Tibial artery (tissue), 4 donors: ENCODE measurements around the gene ENAH.

ENCODE experiments used
- DNase-seq, 2 donors: peaks; one replicate each; pipeline ENCODE4 v3.0.0-alpha.2; 2019
- H3K27ac ChIP-seq, 2 donors: fragments of 200-600 bp; sonication (generic) in 1 of 2; 1 replicate in 1 of 2; 2 replicates in 1 of 2; pipeline ENCODE4 v1.5.1; 2018 to 2019; ENCODE audit warnings: mild to moderate bottlenecking in 1 of 2
- H3K27me3 ChIP-seq, 2 donors: fragments of 200-600 bp; sonication (generic) in 1 of 2; one replicate each; pipeline versions ENCODE4 v1.5.1 to v1.6.0; 2016 to 2019
- H3K36me3 ChIP-seq, 3 donors: fragments of 200-600 bp; sonication (generic) in 2 of 3; one replicate each; pipeline ENCODE4 v1.5.1; 2016 to 2019; ENCODE audit warnings: mild to moderate bottlenecking in 2 of 3
- H3K4me1 ChIP-seq, 4 donors: fragments of 200-600 bp; sonication (generic) in 2 of 4; 1 replicate in 3 of 4; 2 replicates in 1 of 4; pipeline ENCODE4 v1.5.1; 2016 to 2019
- H3K4me3 ChIP-seq, 2 donors: fragments of 200-600 bp; sonication (generic) in 1 of 2; 1 replicate in 1 of 2; 2 replicates in 1 of 2; pipeline ENCODE4 v1.5.1; 2018 to 2019; ENCODE audit warnings: mild to moderate bottlenecking in 2 of 2
- H3K9me3 ChIP-seq, 3 donors: fragments of 200-600 bp; sonication (generic) in 1 of 3; one replicate each; pipeline ENCODE4 v1.5.1; 2016 to 2019
- CTCF ChIP-seq, 2 experiments: fragments of 200-600 bp in 1 of 2; fragments of 450-650 bp in 1 of 2; IDR thresholded peaks; one replicate each; pipeline ENCODE4 v1.5.1; 2017 to 2019; ENCODE audit warnings: antibody characterized with exemption in 2 of 2, mild to moderate bottlenecking in 1 of 2, moderate library complexity in 1 of 2
- intact Hi-C: fragments of 100-400 bp; cut with DNase I; formaldehyde crosslinking; loops from one replicate; pipeline ENCODE4 v1.15.0; 2023; ENCODE audit warnings: low total_unique reads

The ENAH gene

GRCh38 chr1:225670806-225671733 lies 18.1 kb upstream of the ENAH start:
- H3K4me3 ChIP-seq, result no peak overlapping the region
- DNase-seq, result no peak
- TF ChIP-seq CTCF (IDR thresholded peaks at IDR 0.05), result no peak
- H3K9me3 ChIP-seq, result no peaks in the 10 kb centered on the region
- H3K27me3 ChIP-seq, result no peaks in the 10 kb centered on the region
- intact Hi-C loops, result no loop called here
- H3K27ac ChIP-seq, result no peak overlapping the region
- H3K36me3 ChIP-seq, result no peaks in the 10 kb centered on the region
- no peaks in the 10 kb centered on the region for H3K4me1 ChIP-seq

- Histone ChIP-seq H3K27ac (no peak overlapping the region), H3K4me1 (no peaks in the 10 kb centered on the region), H3K36me3 (no peaks in the 10 kb centered on the region), H3K9me3 (no peaks in the 10 kb centered on the region), H3K4me3 (no peak overlapping the region), H3K27me3 (no peaks in the 10 kb centered on the region)
- DNase-seq, result no peak
- TF ChIP-seq CTCF (IDR thresholded peaks at IDR 0.05), result no peak
- intact Hi-C loops, result no loop called here
Measured at GRCh38 chr1:225670356-225670755, 17.4 kb upstream of the ENAH start.

GRCh38 chr1:225668222-225668621 lies 15.3 kb upstream of the ENAH start:
- Histone ChIP-seq H3K4me1 (no peaks in the 10 kb centered on the region), H3K27me3 (no peaks in the 10 kb centered on the region), H3K36me3 (no peaks in the 10 kb centered on the region), H3K4me3 (no peak overlapping the region), H3K9me3 (no peaks in the 10 kb centered on the region), H3K27ac (no peak overlapping the region)
- intact Hi-C loops, result no loop called here
- DNase-seq, result no peak
- no peak for TF ChIP-seq CTCF (IDR thresholded peaks at IDR 0.05)

GRCh38 chr1:225667362-225667761 lies 14.4 kb upstream of the ENAH start:
- H3K36me3 ChIP-seq, result no peaks in the 10 kb centered on the region
- H3K27me3 ChIP-seq, result no peaks in the 10 kb centered on the region
- TF ChIP-seq CTCF (IDR thresholded peaks at IDR 0.05), result no peak
- H3K9me3 ChIP-seq, result no peaks in the 10 kb centered on the region
- no peak overlapping the region for H3K27ac ChIP-seq
- peaks cover 0 to 4% (median 4%) of the 10 kb centered on the region in 4 donors for H3K4me1 ChIP-seq
- no peak for DNase-seq
- intact Hi-C loops, result no loop called here
- no peak overlapping the region for H3K4me3 ChIP-seq

- H3K9me3 ChIP-seq, result no peaks in the 10 kb centered on the region
- H3K27ac ChIP-seq, result no peak overlapping the region
- no peak overlapping the region for H3K4me3 ChIP-seq
- no peaks in the 10 kb centered on the region for H3K36me3 ChIP-seq
- H3K4me1 ChIP-seq, result peaks cover 0 to 12% (median 7%) of the 10 kb centered on the region in 4 donors
- no peak for DNase-seq
- intact Hi-C loops, result no loop called here
- TF ChIP-seq CTCF (IDR thresholded peaks at IDR 0.05), result no peak
- H3K27me3 ChIP-seq, result no peaks in the 10 kb centered on the region
Measured at GRCh38 chr1:225666495-225666894, 13.6 kb upstream of the ENAH start.
